SH-SY5Y (cell line): Measurements from ENCODE around the gene RGS2.

Source experiments
- GATA2 ChIP-seq: IDR thresholded peaks from 2 replicates; pipeline ENCODE4 v1.6.1; 2011; ENCODE audit warnings: mild to moderate bottlenecking, low read depth, low read length
- GATA3 ChIP-seq: IDR thresholded peaks from 2 replicates; pipeline ENCODE4 v1.6.1; 2011; ENCODE audit warnings: low read depth, mild to moderate bottlenecking, low read length, moderate library complexity

DNA sequence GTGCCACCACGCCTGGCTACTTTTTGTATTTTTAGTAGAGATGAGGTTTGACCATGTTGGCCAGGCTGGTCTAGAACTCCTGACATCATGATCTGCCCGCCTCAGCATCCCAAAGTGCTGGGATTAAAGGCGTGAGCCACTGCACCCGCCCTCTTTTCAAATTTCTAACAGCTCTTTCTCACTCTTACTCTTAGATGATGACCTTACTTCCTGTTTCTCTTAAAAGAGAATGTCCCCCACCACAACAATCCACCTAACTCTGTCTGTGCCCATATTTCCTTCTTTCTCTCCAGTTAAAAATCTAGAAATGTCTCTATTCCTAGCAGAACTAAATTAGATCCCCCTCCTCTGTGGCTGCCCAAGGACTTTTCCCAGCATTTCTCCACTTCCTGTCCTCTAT, 46.6 kb upstream of the RGS2 start:
- TF ChIP-seq GATA2 (no peak), GATA3 (no peak)
